Activated CD4-positive, CD25-positive, alpha-beta regulatory T cell treated with anti-CD3 and anti-CD28 coated beads, Interleukin-2, amount 50 U/mL, for 72 hours (primary cell): ENCODE measurements around the gene AMOTL2.

Experiments used
- DNase-seq: peaks from one replicate; pipeline ENCODE4 v3.0.0; 2021

The AMOTL2 gene

GRCh38 chr3:134374105-134374790, at the start of gene AMOTL2:
Gene AMOTL2 (minus strand): TSS chr3:134374447. CDS start chr3:134371433, 3,014 bp downstream.
- no peak for DNase-seq

- DNase-seq: no peak
Observed at GRCh38 chr3:134423153-134423552, 48.9 kb upstream of the AMOTL2 start.

GRCh38 chr3:134419960-134420321, 45.7 kb upstream of the AMOTL2 start:
- DNase-seq: no peak

GRCh38 chr3:134419214-134419959, 45.1 kb upstream of the AMOTL2 start:
- DNase-seq: no peak

- DNase-seq: no peak
Observed at GRCh38 chr3:134409041-134409440, 34.8 kb upstream of the AMOTL2 start.

GRCh38 chr3:134407239-134407625, 33.0 kb upstream of the AMOTL2 start:
- no peak for DNase-seq

- DNase-seq: no peak
Observed at GRCh38 chr3:134406331-134407238, 32.3 kb upstream of the AMOTL2 start.

GRCh38 chr3:134404366-134404885, 30.2 kb upstream of the AMOTL2 start:
- DNase-seq: no peak

GRCh38 chr3:134397755-134398154, 23.5 kb upstream of the AMOTL2 start:
- no peak for DNase-seq

- DNase-seq: no peak
Observed at GRCh38 chr3:134395103-134395502, 20.9 kb upstream of the AMOTL2 start.

GRCh38 chr3:134394380-134394779, 20.1 kb upstream of the AMOTL2 start:
- DNase-seq: no peak

- no peak for DNase-seq
Observed at GRCh38 chr3:134393074-134393473, 18.8 kb upstream of the AMOTL2 start.

GRCh38 chr3:134392336-134392983, 18.2 kb upstream of the AMOTL2 start:
- no peak for DNase-seq

- DNase-seq: no peak
Observed at GRCh38 chr3:134389865-134390264, 15.6 kb upstream of the AMOTL2 start.

GRCh38 chr3:134388788-134389485, 14.7 kb upstream of the AMOTL2 start:
- DNase-seq: no peak

GRCh38 chr3:134388292-134388691, 14.0 kb upstream of the AMOTL2 start:
- DNase-seq: no peak

GRCh38 chr3:134387293-134387692, 13.0 kb upstream of the AMOTL2 start:
- DNase-seq: no peak

GRCh38 chr3:134384963-134385362, 10.7 kb upstream of the AMOTL2 start:
- no peak for DNase-seq

GRCh38 chr3:134381831-134382442, 7.7 kb upstream of the AMOTL2 start:
- DNase-seq: no peak

GRCh38 chr3:134381076-134381475, 6.8 kb upstream of the AMOTL2 start:
- no peak for DNase-seq

- DNase-seq: no peak
Observed at GRCh38 chr3:134380249-134380648, 6.0 kb upstream of the AMOTL2 start.

- DNase-seq: no peak
Observed at GRCh38 chr3:134378818-134379217, 4.6 kb upstream of the AMOTL2 start.
